Dermis blood vessel endothelial cell (primary cell): ENCODE data around the gene CD19. TPM values are rescaled to one million over a fixed set of nuclear protein-coding genes. Genes with fewer than 3 reads are reported as not detected.
A peak's percentile ranks its signal among the peaks of the same experiment; 100 is the strongest.

Experiments
- DNase-seq: peaks from one replicate; pipeline ENCODE4 v3.0.0; 2010
- total RNA-seq: library from RNA; depleted of rRNA; stranded (reverse); fragments of >200 nt; gene quantifications from 2 replicates; pipeline ENCODE4 v1.2.3, GENCODE V29; 2014

Gene CD19
- total RNA-seq, 1 donor from 2014 or later = not detected

DNA sequence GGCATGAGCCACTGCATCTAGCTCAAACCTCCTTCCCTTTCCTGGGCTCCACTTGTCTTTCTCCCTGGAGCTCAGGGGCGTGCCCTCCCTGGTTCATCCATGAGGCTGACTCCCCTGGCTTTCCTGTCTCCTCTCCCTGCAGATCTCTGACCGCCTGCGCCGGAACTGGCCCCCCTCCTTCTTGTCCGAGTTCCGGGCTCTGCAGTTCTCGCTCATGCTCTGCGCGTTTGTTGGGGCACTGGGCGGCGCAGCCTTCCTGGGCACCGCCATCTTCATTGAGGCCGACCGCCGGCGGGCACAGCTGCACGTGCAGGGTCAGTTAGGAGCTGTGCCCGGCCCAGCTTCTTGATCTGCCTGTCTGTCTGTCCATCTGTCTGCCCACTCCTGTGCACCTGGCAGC is 51.9 kb downstream of the CD19 start:
- DNase-seq = no peak

DNA sequence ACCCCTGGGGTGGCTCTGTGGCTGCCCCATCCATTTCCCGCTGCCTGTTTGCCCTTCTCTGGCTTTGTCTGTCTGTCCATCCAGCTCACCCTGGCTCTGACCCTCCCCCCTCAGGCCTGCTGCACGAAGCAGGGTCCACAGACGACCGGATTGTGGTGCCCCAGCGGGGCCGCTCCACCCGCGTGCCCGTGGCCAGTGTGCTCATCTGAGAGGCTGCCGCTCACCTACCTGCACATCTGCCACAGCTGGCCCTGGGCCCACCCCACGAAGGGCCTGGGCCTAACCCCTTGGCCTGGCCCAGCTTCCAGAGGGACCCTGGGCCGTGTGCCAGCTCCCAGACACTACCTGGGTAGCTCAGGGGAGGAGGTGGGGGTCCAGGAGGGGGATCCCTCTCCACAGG is 52.3 kb downstream of the CD19 start:
- DNase-seq = no peak

DNA sequence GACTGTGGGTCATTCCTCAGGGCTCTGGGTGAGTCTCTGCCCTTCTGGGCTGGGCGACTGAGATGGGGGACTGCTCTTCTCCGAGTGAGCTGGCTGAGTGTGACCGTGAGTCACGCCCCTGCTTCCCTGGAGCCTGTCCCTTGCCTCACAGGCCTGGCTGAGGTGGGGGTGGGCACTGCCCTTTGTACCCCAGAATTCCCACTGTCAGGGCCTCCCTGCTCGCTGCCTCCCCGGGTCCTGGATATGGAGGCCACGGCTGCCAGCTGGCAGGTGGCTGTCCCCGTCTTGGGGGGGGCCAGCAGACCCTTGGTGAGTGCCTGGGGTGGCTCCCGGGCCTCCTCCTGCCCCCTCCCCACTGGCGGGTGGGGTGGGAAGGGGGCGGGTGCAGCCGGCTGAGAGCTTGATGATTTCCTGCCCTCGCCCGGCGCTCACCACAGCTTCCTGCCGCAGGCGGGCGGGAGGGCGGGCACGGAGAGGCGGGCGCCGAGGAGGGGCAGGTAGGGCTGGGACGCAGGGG is 52.9 kb downstream of the CD19 start, which contains the start of gene LAT:
LAT (plus strand) TSS at position 434 of the 517 bp plus-strand sequence. CDS start 366 bp downstream, outside the sequence.
- DNase-seq = peak; percentile 50

- no peak for DNase-seq
Measured at GRCh38 chr16:28985211-28986041, 53.7 kb downstream of the CD19 start.

- no peak for DNase-seq
Measured at GRCh38 chr16:28986046-28986445, 54.3 kb downstream of the CD19 start.

GRCh38 chr16:28986492-28986891 is 54.7 kb downstream of the CD19 start:
- no peak for DNase-seq

DNA sequence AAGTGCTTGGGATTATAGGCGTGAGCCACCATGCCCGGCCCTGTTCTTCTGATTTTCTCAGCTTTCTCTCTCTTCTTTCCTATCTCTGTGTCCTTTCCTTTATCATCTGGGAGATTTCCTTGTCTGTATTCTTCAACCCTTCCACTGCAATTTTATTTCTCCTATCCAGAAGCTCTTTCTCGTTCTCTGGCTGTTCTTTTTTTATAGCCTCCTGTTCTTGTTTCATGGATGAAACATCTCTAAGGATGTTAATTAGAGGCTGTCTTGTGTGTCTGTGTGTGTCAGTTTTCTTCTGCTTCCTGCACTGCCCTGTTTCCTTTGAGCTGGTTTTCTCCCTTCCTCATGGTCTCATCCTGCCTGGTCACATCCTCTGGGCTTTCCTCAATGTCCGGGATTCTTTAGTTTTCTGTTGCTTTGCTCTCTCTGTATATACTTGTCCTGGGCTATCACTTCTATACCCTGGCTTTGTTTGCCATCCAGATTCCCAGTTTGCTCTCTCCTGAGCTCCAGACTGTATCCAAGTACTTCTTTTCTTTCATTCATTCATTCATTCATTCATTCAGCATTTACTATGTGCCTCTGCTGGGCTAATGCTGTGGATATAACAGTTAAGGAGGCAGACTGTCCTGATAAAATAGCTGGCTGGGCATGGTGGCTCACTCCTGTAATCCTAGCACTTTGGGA is 55.5 kb downstream of the CD19 start:
- no peak for DNase-seq

Other genes with a start within 250 kb of the CD19 start
- 147 and 213 TPM in 2 replicates for gene EIF3C, start 220.5 kb upstream of the CD19 start, total RNA-seq
- 1.9 and 4.9 TPM in 2 replicates for gene NPIPB9, start 180.2 kb upstream of the CD19 start, total RNA-seq
- 33.5 and 74.3 TPM in 2 replicates for gene ATXN2L, start 109.0 kb upstream of the CD19 start, total RNA-seq
- 127 and 181 TPM in 2 replicates for gene TUFM, start 85.6 kb upstream of the CD19 start, total RNA-seq
- 9.4 and 13.0 TPM in 2 replicates for gene SH2B1, start 68.1 kb upstream of the CD19 start, total RNA-seq
- gene ATP2A1, start 53.5 kb upstream of the CD19 start, total RNA-seq = not detected in 2 replicates
- 61.1 and 74.8 TPM in 2 replicates for gene RABEP2, start 6.7 kb upstream of the CD19 start, total RNA-seq
- 26.8 and 30.0 TPM in 2 replicates for gene NFATC2IP, start 19.0 kb downstream of the CD19 start, total RNA-seq
- 33.4 and 49.7 TPM in 2 replicates for gene SPNS1, start 42.8 kb downstream of the CD19 start, total RNA-seq
- gene LAT, start 53.1 kb downstream of the CD19 start, total RNA-seq = 0.68 and 1.2 TPM in 2 replicates